Fibroblast of the aortic adventitia (primary cell): Measurements from ENCODE around the gene KPNB1. TPM values are rescaled to one million over a fixed set of nuclear protein-coding genes. Genes with fewer than 3 reads are reported as not detected.

Experiments
- DNase-seq: peaks from one replicate; pipeline ENCODE4 v3.0.0-alpha.2; 2010; ENCODE audit warnings: low read depth
- H3K4me3 ChIP-seq: 2 replicates; pipeline ENCODE4 v1.5.1; 2011; ENCODE audit warnings: low read depth, mild to moderate bottlenecking, control low read depth, low read length, moderate library complexity
- CTCF ChIP-seq: IDR thresholded peaks from 2 replicates; pipeline ENCODE4 v1.5.1; 2011; ENCODE audit warnings: mild to moderate bottlenecking, low read length, control low read depth, inconsistent platforms; ENCODE audit not compliant: insufficient read depth
- total RNA-seq: library from RNA; depleted of rRNA; stranded (reverse); fragments of >200 nt; gene quantifications from 2 replicates; pipeline ENCODE4 v1.2.3, GENCODE V29; 2012; ENCODE audit warnings: low replicate concordance

Gene KPNB1
- total RNA-seq, 1 donor: 473 TPM

- no peak for TF ChIP-seq CTCF
- no peak overlapping the region for H3K4me3 ChIP-seq
- no peak for DNase-seq
Measured at GRCh38 chr17:47728214-47728877, 78.6 kb downstream of the KPNB1 start.

GRCh38 chr17:47729476-47729875 lies 79.8 kb downstream of the KPNB1 start:
- H3K4me3 ChIP-seq: no peak overlapping the region
- no peak for TF ChIP-seq CTCF
- DNase-seq: no peak

GRCh38 chr17:47730681-47731080 lies 81.0 kb downstream of the KPNB1 start:
- DNase-seq: no peak
- TF ChIP-seq CTCF: no peak
- H3K4me3 ChIP-seq: no peak overlapping the region

GRCh38 chr17:47731396-47731795 lies 81.7 kb downstream of the KPNB1 start:
- no peak overlapping the region for H3K4me3 ChIP-seq
- DNase-seq: no peak
- no peak for TF ChIP-seq CTCF

GRCh38 chr17:47732399-47733046 lies 82.8 kb downstream of the KPNB1 start:
- no peak for TF ChIP-seq CTCF
- H3K4me3 ChIP-seq: no peak overlapping the region
- no peak for DNase-seq

- H3K4me3 ChIP-seq: no peak within 1 kb of the TSS
- DNase-seq: no peak
- TF ChIP-seq CTCF: no peak
Measured at GRCh38 chr17:47733047-47733673, 83.4 kb downstream of the KPNB1 start, which contains the start of gene TBX21. TSS of gene TBX21 (plus strand) at chr17:47733236. CDS start at chr17:47733455, 219 bp downstream.
